ENCODE data around the gene ZNF277. TPM values are rescaled to one million over a fixed set of nuclear protein-coding genes. Genes with fewer than 3 reads are reported as not detected.

Gene ZNF277
- total RNA-seq, 4 donors from 2014 or later, result 16.5 to 25.8 (median 19.1) TPM

GRCh38 chr7:112184455-112184854, 22.0 kb upstream of the ZNF277 start:
- Histone ChIP-seq H3K27me3 (no peaks in the 10 kb centered on the region), H3K4me3 (no peak overlapping the region), H3K9me3 (no peaks in the 10 kb centered on the region), H3K36me3 (no peaks in the 10 kb centered on the region), H3K4me1 (peaks cover 0 to 36% (median 3%) of the 10 kb centered on the region in 4 donors), H3K27ac (no peak overlapping the region)
- 90 to 92% methylated on average over 2 of the region's 2 CpGs for WGBS, 2 donors
- no peak for DNase-seq (ENCODE audit: low spot score in 2 of 2)
- TF ChIP-seq POLR2A (IDR thresholded peaks at IDR 0.05) (no peak), CTCF (IDR thresholded peaks at IDR 0.05) (no peak), EP300 (IDR thresholded peaks at IDR 0.05) (no peak)

DNA sequence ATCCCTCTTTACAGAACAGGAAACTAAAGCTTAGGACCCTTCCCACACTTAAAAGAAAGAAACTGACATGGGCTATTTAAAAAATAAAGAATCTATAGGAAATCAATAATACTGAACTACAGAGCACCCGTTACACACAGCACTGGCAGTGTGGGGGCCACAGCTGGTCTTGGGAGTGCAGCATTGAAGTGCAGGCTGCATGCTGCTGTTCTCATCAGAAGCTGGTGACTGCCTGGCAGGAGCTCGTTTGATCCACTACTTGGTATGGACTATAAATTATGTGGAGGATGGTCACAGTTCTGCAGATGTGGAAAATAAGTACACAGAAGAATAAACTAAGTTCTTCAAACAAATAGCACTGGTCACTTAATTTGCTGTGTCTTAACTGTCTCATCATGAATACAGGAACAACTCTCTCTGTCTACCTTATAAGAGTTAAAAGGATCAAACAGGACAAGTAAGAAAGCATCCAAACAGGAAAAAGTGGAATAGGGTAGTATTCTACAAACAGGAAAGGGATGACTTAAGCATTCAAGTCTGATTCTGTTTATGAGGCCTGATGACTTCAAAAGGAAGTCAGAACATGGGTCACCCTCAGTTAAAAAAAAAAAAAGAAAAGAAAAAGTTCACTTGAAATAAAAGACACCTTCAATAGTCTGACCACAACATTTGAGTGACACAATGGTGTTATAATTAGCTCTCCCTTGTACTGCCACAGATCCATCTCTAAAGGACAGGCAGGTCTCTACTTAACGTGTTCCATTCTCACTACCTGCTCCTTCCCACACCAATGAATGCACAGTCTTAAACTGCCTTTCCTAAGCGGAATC, 21.3 kb upstream of the ZNF277 start:
- H3K27me3 ChIP-seq, result no peaks in the 10 kb centered on the region
- no peaks in the 10 kb centered on the region for H3K9me3 ChIP-seq
- no peak for DNase-seq (ENCODE audit: low spot score in 2 of 2)
- WGBS, 2 donors, result 69 to 74% methylated on average over 4 of the region's 4 CpGs
- H3K36me3 ChIP-seq, result no peaks in the 10 kb centered on the region
- no peak overlapping the region for H3K4me3 ChIP-seq
- TF ChIP-seq POLR2A (IDR thresholded peaks at IDR 0.05) (no peak), EP300 (IDR thresholded peaks at IDR 0.05) (no peak), CTCF (IDR thresholded peaks at IDR 0.05) (no peak)
- peaks cover 0 to 36% (median 3%) of the 10 kb centered on the region in 4 donors for H3K4me1 ChIP-seq
- H3K27ac ChIP-seq, result no peak overlapping the region

DNA sequence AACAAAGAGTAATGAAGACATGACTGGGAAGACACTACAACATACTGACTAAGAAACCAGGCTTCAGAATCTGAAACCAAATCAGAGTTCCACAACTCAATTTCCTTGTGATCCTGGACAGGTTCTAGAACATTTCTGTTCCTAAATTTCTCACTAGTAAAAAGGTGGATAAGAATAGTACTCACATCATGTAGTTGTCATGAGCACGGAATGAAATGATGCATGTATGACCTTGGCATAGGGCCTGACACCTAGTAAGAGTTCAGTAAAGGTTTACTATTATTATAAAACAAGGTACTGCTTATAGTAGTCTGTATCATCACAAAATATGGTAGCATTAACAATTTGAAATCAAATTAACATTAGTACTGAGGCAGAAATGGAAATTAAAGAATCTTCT, 20.2 kb upstream of the ZNF277 start:
- DNase-seq (ENCODE audit: low spot score in 2 of 2), result no peak
- WGBS, 2 donors, result 93% methylated on average over 1 of the region's 1 CpG

DNA sequence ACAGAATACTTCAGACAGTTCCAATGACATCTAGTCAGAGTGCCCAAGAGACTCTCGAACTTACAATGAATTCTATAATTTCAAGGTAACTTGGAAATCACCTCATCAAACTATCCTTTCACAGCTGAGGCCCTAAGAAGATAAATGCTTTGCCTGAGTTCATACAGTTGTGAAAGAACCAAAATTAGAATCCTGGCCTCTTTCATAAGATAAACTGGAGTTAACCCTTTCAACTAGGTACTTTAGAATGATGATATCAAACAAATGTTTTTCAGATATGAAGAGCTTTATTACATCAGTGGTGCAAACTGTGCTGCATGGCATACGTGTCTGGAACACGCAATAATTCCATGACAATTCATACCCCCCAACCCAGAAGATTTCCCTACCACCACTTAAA, 18.2 kb upstream of the ZNF277 start:
- Histone ChIP-seq H3K27me3 (no peaks in the 10 kb centered on the region), H3K4me3 (no peak overlapping the region), H3K9me3 (no peaks in the 10 kb centered on the region), H3K36me3 (no peaks in the 10 kb centered on the region), H3K27ac (no peak overlapping the region), H3K4me1 (peaks cover 0 to 24% (median 0%) of the 10 kb centered on the region in 4 donors)
- no peak for DNase-seq (ENCODE audit: low spot score in 2 of 2)
- TF ChIP-seq POLR2A (IDR thresholded peaks at IDR 0.05) (no peak), CTCF (IDR thresholded peaks at IDR 0.05) (no peak), EP300 (IDR thresholded peaks at IDR 0.05) (no peak)
- 96% methylated on average over 3 of the region's 3 CpGs for WGBS, 2 donors

More for the DNA sequence above, 20.2 kb upstream of the ZNF277 start:
- H3K27ac ChIP-seq, result no peak overlapping the region
- H3K36me3 ChIP-seq, result no peaks in the 10 kb centered on the region
- TF ChIP-seq CTCF (IDR thresholded peaks at IDR 0.05), result no peak
- TF ChIP-seq POLR2A (IDR thresholded peaks at IDR 0.05), result no peak
- TF ChIP-seq EP300 (IDR thresholded peaks at IDR 0.05), result no peak
- no peak overlapping the region for H3K4me3 ChIP-seq
- no peaks in the 10 kb centered on the region for H3K9me3 ChIP-seq
- peaks cover 0 to 36% (median 3%) of the 10 kb centered on the region in 4 donors for H3K4me1 ChIP-seq
- H3K27me3 ChIP-seq, result no peaks in the 10 kb centered on the region

DNA sequence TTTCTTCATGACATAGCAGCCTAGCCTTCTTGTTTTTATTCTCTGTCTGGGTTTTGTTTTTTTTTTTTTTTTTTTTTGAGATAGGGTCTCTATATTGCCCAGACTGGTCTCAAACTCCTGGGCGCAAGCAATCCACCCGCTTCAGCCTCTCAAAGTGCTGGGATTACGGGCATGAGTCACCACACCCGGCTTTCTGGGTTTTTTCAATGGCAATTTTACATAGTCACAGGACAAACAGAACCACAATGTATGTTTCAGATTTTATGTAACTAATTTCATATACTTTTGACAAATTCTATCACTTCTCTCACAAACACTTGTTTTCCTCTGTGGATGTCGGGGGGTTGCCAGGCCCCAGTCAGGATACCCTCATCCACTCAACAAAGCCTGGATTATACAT, 16.8 kb upstream of the ZNF277 start:
- TF ChIP-seq POLR2A (IDR thresholded peaks at IDR 0.05), result no peak
- TF ChIP-seq CTCF (IDR thresholded peaks at IDR 0.05), result no peak
- no peak for TF ChIP-seq EP300 (IDR thresholded peaks at IDR 0.05)
- Histone ChIP-seq H3K4me3 (no peak overlapping the region), H3K27ac (no peak overlapping the region), H3K9me3 (peaks cover 0 to 7% (median 0%) of the 10 kb centered on the region in 4 donors), H3K36me3 (no peaks in the 10 kb centered on the region), H3K4me1 (peaks cover 0 to 12% (median 0%) of the 10 kb centered on the region in 4 donors), H3K27me3 (no peaks in the 10 kb centered on the region)
- WGBS, 2 donors, result 95% methylated on average over 5 of the region's 5 CpGs
- no peak for DNase-seq (ENCODE audit: low spot score in 2 of 2)

All from tibial nerve (tissue), 4 donors.